SK-N-SH treated with all-trans-retinoic acid at 6 μM for 48 hours (cell line): ENCODE results near the gene PLA2G2A.

Source experiments
- ARNTL ChIP-seq: fragments of 450-650 bp; formaldehyde crosslinking; IDR thresholded peaks from 2 replicates; pipeline ENCODE4 v1.5.0; 2020; ENCODE audit warnings: low read depth, mild to moderate bottlenecking, moderate library complexity, borderline replicate concordance
- BACH2 ChIP-seq: fragments of 250-450 bp; sonication (Bioruptor Pico); IDR thresholded peaks from 2 replicates; pipeline ENCODE4 v1.9.0; 2021; ENCODE audit warnings: mild to moderate bottlenecking, borderline replicate concordance
- CREB5 ChIP-seq: fragments of 250-450 bp; sonication (Bioruptor Pico); IDR thresholded peaks from 2 replicates; pipeline ENCODE4 v1.5.1; 2020; ENCODE audit warnings: low read depth, mild to moderate bottlenecking, moderate library complexity
- CSRNP3 ChIP-seq: fragments of 250-450 bp; sonication (Bioruptor Pico); IDR thresholded peaks from 2 replicates; pipeline ENCODE4 v1.5.1; 2021; ENCODE audit warnings: mild to moderate bottlenecking, moderate library complexity
- GLIS3 ChIP-seq: fragments of 250-450 bp; sonication (Bioruptor Pico); IDR thresholded peaks from 2 replicates; pipeline ENCODE4 v1.5.0; 2020; ENCODE audit warnings: mild to moderate bottlenecking, moderate library complexity
- OSR1 ChIP-seq: fragments of 250-450 bp; sonication (Bioruptor Pico); IDR thresholded peaks from 2 replicates; pipeline ENCODE4 v1.8.0; 2022; ENCODE audit warnings: moderate library complexity, mild to moderate bottlenecking, inconsistent platforms
- PATZ1 ChIP-seq: fragments of 250-450 bp; sonication (Bioruptor Pico); IDR thresholded peaks from 2 replicates; pipeline ENCODE4 v1.8.0; 2020; ENCODE audit warnings: mild to moderate bottlenecking, moderate library complexity, borderline replicate concordance
- RARB ChIP-seq: fragments of 250-450 bp; sonication (Bioruptor Pico); IDR thresholded peaks from 2 replicates; pipeline ENCODE4 v1.8.0; 2021; ENCODE audit warnings: mild to moderate bottlenecking, moderate library complexity
- TCF4 ChIP-seq: fragments of 250-450 bp; sonication (Bioruptor Pico); IDR thresholded peaks from 2 replicates; pipeline ENCODE4 v1.8.0; 2021; ENCODE audit warnings: mild to moderate bottlenecking, moderate library complexity, borderline replicate concordance
- TSHZ2 ChIP-seq: fragments of 250-450 bp; sonication (Bioruptor Pico); IDR thresholded peaks from 2 replicates; pipeline ENCODE4 v1.5.0; 2020; ENCODE audit warnings: mild to moderate bottlenecking, moderate library complexity
- ZFP3 ChIP-seq: fragments of 250-450 bp; sonication (Bioruptor Pico); IDR thresholded peaks from 2 replicates; pipeline ENCODE4 v1.5.0; 2020; ENCODE audit warnings: mild to moderate bottlenecking, moderate library complexity
- ZNF70 ChIP-seq: fragments of 450-650 bp; formaldehyde crosslinking; IDR thresholded peaks from 2 replicates; pipeline ENCODE4 v1.5.0; 2020; ENCODE audit warnings: mild to moderate bottlenecking, moderate library complexity
- ZNF8 ChIP-seq: fragments of 450-650 bp; formaldehyde crosslinking; IDR thresholded peaks from 2 replicates; pipeline ENCODE4 v1.5.0; 2020; ENCODE audit warnings: mild to moderate bottlenecking, moderate library complexity

- TF ChIP-seq GLIS3 (no peak), ZFP3 (CRISPR knock-in tag) (no peak), PATZ1 (CRISPR knock-in tag) (no peak), TSHZ2 (no peak), OSR1 (CRISPR knock-in tag) (no peak), ZNF70 (CRISPR knock-in tag) (no peak), TCF4 (CRISPR knock-in tag) (no peak), BACH2 (CRISPR knock-in tag) (no peak), ARNTL (CRISPR knock-in tag) (no peak), CSRNP3 (CRISPR knock-in tag) (no peak), ZNF8 (CRISPR knock-in tag) (no peak), RARB (CRISPR knock-in tag) (no peak), CREB5 (no peak)
These were observed 8.3 kb upstream of the PLA2G2A start for GRCh38 chr1:19987719-19988118.
